ENCODE results near the gene SSRP1. TPM values are rescaled to one million over a fixed set of nuclear protein-coding genes. Genes with fewer than 3 reads are reported as not detected.
"Not testable (repeated sequence)": the region's sequence is repeated elsewhere in the genome, so short reads cannot be mapped to it uniquely, and the experiment has no call there.

Gene SSRP1
- total RNA-seq, 2 experiments from 2014 or later: 127 to 130 TPM

- peaks cover 4% of the 10 kb centered on the region for H3K36me3 Mint-ChIP-seq
- H3K27me3 Mint-ChIP-seq: peaks cover 5% of the 10 kb centered on the region
- H3K4me3 Mint-ChIP-seq: no peak overlapping the region
- DNase-seq (no peak), ATAC-seq (ENCODE audit: low read depth) (no peak)
- no peak overlapping the region for H3K27ac Mint-ChIP-seq
- no peaks in the 10 kb centered on the region for H3K9me3 Mint-ChIP-seq
- H3K4me1 Mint-ChIP-seq: peaks cover 20% of the 10 kb centered on the region
- POLR2A ChIA-PET: no interaction called here
Measured at GRCh38 chr11:57339328-57339727, 3.6 kb upstream of the SSRP1 start.

- no peak for ATAC-seq (ENCODE audit: low read depth)
- no peak for DNase-seq
- peaks cover 6% of the 10 kb centered on the region for H3K36me3 Mint-ChIP-seq
- peaks cover 32% of the 10 kb centered on the region for H3K4me1 Mint-ChIP-seq
- no peak within 1 kb of the TSS for H3K27ac Mint-ChIP-seq
- no peaks in the 10 kb centered on the region for H3K9me3 Mint-ChIP-seq
- no peak within 1 kb of the TSS for H3K4me3 Mint-ChIP-seq
- POLR2A ChIA-PET: no interaction called here
- H3K27me3 Mint-ChIP-seq: peaks cover 5% of the 10 kb centered on the region
Measured at GRCh38 chr11:57338142-57338541, 2.5 kb upstream of the SSRP1 start, which contains the start of gene P2RX3. TSS of gene P2RX3 (plus strand) at chr11:57338352. CDS start at chr11:57338551, 199 bp downstream.

GRCh38 chr11:57336856-57337255, 1.2 kb upstream of the SSRP1 start:
- not testable (repeated sequence) for ATAC-seq (ENCODE audit: low read depth); H3K27me3 Mint-ChIP-seq; H3K27ac Mint-ChIP-seq; H3K9me3 Mint-ChIP-seq; DNase-seq
- Mint-ChIP-seq H3K36me3 (peaks cover 15% of the 10 kb centered on the region), H3K4me3 (peak overlapping the region; percentile 86), H3K4me1 (peaks cover 34% of the 10 kb centered on the region)
- POLR2A ChIA-PET: interaction anchor here (4.7 kb wide), 1 partner anchor 12 kb away, joined by 80 read pairs; the partner anchor contains the start of gene TNKS1BP1

- POLR2A ChIA-PET: interaction anchor here (0.9 to 4.7 kb wide), 6 partner anchors 11 to 194 kb away, joined by 3 to 80 read pairs (median 5); partner anchors contain the start of genes RTN4RL2, TIMM10 and TNKS1BP1
- H3K27me3 Mint-ChIP-seq: peaks cover 5% of the 10 kb centered on the region
- peak overlapping the region; percentile 97 for H3K27ac Mint-ChIP-seq
- H3K9me3 Mint-ChIP-seq: no peaks in the 10 kb centered on the region
- H3K4me3 Mint-ChIP-seq: peak overlapping the region; percentile 86
- ATAC-seq (ENCODE audit: low read depth) (peak; percentile 25), DNase-seq (no peak)
- peaks cover 17% of the 10 kb centered on the region for H3K36me3 Mint-ChIP-seq
- peaks cover 33% of the 10 kb centered on the region for H3K4me1 Mint-ChIP-seq
Measured at GRCh38 chr11:57336111-57336666, 497 bp upstream of the SSRP1 start.

- POLR2A ChIA-PET: interaction anchor here (0.8 to 4.7 kb wide), 8 partner anchors 10 to 195 kb away, joined by 3 to 80 read pairs (median 6); partner anchors contain the start of genes RTN4RL2, TIMM10 and TNKS1BP1
- Mint-ChIP-seq H3K4me3 (peak overlapping the region; percentile 86), H3K36me3 (peaks cover 22% of the 10 kb centered on the region), H3K9me3 (no peaks in the 10 kb centered on the region), H3K4me1 (peaks cover 29% of the 10 kb centered on the region), H3K27me3 (peaks cover 3% of the 10 kb centered on the region), H3K27ac (peak overlapping the region; percentile 91)
- DNase-seq: no peak
- ATAC-seq (ENCODE audit: low read depth): no peak
Measured at GRCh38 chr11:57335023-57335342, 709 bp downstream of the SSRP1 start.

GRCh38 chr11:57332694-57333440, 2.8 kb downstream of the SSRP1 start:
- POLR2A ChIA-PET: interaction anchor here (4.7 kb wide), 1 partner anchor 8 kb away, joined by 80 read pairs; the partner anchor contains the start of gene TNKS1BP1
- H3K9me3 Mint-ChIP-seq: no peaks in the 10 kb centered on the region
- H3K36me3 Mint-ChIP-seq: peaks cover 34% of the 10 kb centered on the region
- no peaks in the 10 kb centered on the region for H3K27me3 Mint-ChIP-seq
- peaks cover 31% of the 10 kb centered on the region for H3K4me1 Mint-ChIP-seq
- H3K27ac Mint-ChIP-seq: peak overlapping the region; percentile 15
- H3K4me3 Mint-ChIP-seq: no peak overlapping the region
- no peak for ATAC-seq (ENCODE audit: low read depth)
- no peak for DNase-seq

- H3K27ac Mint-ChIP-seq: no peak overlapping the region
- H3K27me3 Mint-ChIP-seq: no peaks in the 10 kb centered on the region
- H3K9me3 Mint-ChIP-seq: no peaks in the 10 kb centered on the region
- ATAC-seq (ENCODE audit: low read depth) (no peak), DNase-seq (no peak)
- POLR2A ChIA-PET: no interaction called here
- peaks cover 44% of the 10 kb centered on the region for H3K36me3 Mint-ChIP-seq
- H3K4me1 Mint-ChIP-seq: peaks cover 37% of the 10 kb centered on the region
- no peak overlapping the region for H3K4me3 Mint-ChIP-seq
Measured at GRCh38 chr11:57331720-57332119, 4.0 kb downstream of the SSRP1 start.

GRCh38 chr11:57330029-57330428, 5.7 kb downstream of the SSRP1 start:
- DNase-seq (no peak), ATAC-seq (ENCODE audit: low read depth) (no peak)
- H3K36me3 Mint-ChIP-seq: peaks cover 54% of the 10 kb centered on the region
- H3K9me3 Mint-ChIP-seq: no peaks in the 10 kb centered on the region
- H3K27me3 Mint-ChIP-seq: no peaks in the 10 kb centered on the region
- H3K27ac Mint-ChIP-seq: no peak overlapping the region
- peaks cover 46% of the 10 kb centered on the region for H3K4me1 Mint-ChIP-seq
- POLR2A ChIA-PET: no interaction called here
- H3K4me3 Mint-ChIP-seq: no peak overlapping the region

- H3K36me3 Mint-ChIP-seq: peaks cover 48% of the 10 kb centered on the region
- H3K27me3 Mint-ChIP-seq: no peaks in the 10 kb centered on the region
- H3K4me1 Mint-ChIP-seq: peaks cover 31% of the 10 kb centered on the region
- H3K4me3 Mint-ChIP-seq: no peak overlapping the region
- H3K27ac Mint-ChIP-seq: peak overlapping the region; percentile 3
- no peaks in the 10 kb centered on the region for H3K9me3 Mint-ChIP-seq
- DNase-seq: no peak
- POLR2A ChIA-PET: no interaction called here
- no peak for ATAC-seq (ENCODE audit: low read depth)
Measured at GRCh38 chr11:57327721-57328120, 8.0 kb downstream of the SSRP1 start.

- H3K9me3 Mint-ChIP-seq: no peaks in the 10 kb centered on the region
- no peaks in the 10 kb centered on the region for H3K27me3 Mint-ChIP-seq
- DNase-seq (no peak), ATAC-seq (ENCODE audit: low read depth) (no peak)
- peak overlapping the region; percentile 85 for H3K4me3 Mint-ChIP-seq
- H3K27ac Mint-ChIP-seq: peak overlapping the region; percentile 95
- POLR2A ChIA-PET: interaction anchor here (0.6 to 3.8 kb wide), 9 partner anchors 9 to 242 kb away, joined by 3 to 80 read pairs (median 3); partner anchors contain the start of genes SSRP1 and UBE2L6
- H3K36me3 Mint-ChIP-seq: peaks cover 42% of the 10 kb centered on the region
- peaks cover 34% of the 10 kb centered on the region for H3K4me1 Mint-ChIP-seq
Measured at GRCh38 chr11:57325735-57326048, 10.0 kb downstream of the SSRP1 start.

GRCh38 chr11:57324886-57325734, 10.6 kb downstream of the SSRP1 start, which contains the start of gene TNKS1BP1:
TSS of gene TNKS1BP1 (minus strand) at chr11:57324952. CDS start at chr11:57321885, 3,067 bp downstream.
- Mint-ChIP-seq H3K36me3 (peaks cover 41% of the 10 kb centered on the region), H3K27me3 (no peaks in the 10 kb centered on the region), H3K4me3 (peak within 1 kb of the TSS; percentile 85), H3K4me1 (peaks cover 34% of the 10 kb centered on the region), H3K9me3 (no peaks in the 10 kb centered on the region), H3K27ac (peak within 1 kb of the TSS; percentile 95)
- ATAC-seq (ENCODE audit: low read depth) (peak; percentile 93), DNase-seq (peak; percentile 91)
- POLR2A ChIA-PET: interaction anchor here (0.6 to 3.8 kb wide), 9 partner anchors 9 to 243 kb away, joined by 3 to 80 read pairs (median 3); partner anchors contain the start of genes SSRP1 and UBE2L6

- peak overlapping the region; percentile 82 for H3K4me3 Mint-ChIP-seq
- H3K9me3 Mint-ChIP-seq: no peaks in the 10 kb centered on the region
- peaks cover 34% of the 10 kb centered on the region for H3K36me3 Mint-ChIP-seq
- no peak for ATAC-seq (ENCODE audit: low read depth)
- no peaks in the 10 kb centered on the region for H3K27me3 Mint-ChIP-seq
- peak overlapping the region; percentile 84 for H3K27ac Mint-ChIP-seq
- POLR2A ChIA-PET: interaction anchor here (0.6 to 3.8 kb wide), 5 partner anchors 8 to 100 kb away, joined by 3 to 80 read pairs (median 25); partner anchors contain the start of gene SSRP1
- peaks cover 32% of the 10 kb centered on the region for H3K4me1 Mint-ChIP-seq
- DNase-seq: no peak
Measured at GRCh38 chr11:57324154-57324885, 11.4 kb downstream of the SSRP1 start.

Data from activated naive CD8-positive, alpha-beta T cell treated with anti-CD3 and anti-CD28 coated beads, Interleukin-2, amount 10 ng/mL, durations not matched to agents 7 days and 5 days (primary cell).